LNCAP (cell line): Measurements from ENCODE around the gene TXNL1.

Experiments
- CTCF ChIP-seq: fragments of 450-650 bp; IDR thresholded peaks from 2 replicates; pipeline ENCODE4 v1.5.1; 2017; ENCODE audit warnings: mild to moderate bottlenecking

Gene TXNL1

GRCh38 chr18:56575819-56576663 lies 62.4 kb downstream of the TXNL1 start:
- peak; percentile 77 for TF ChIP-seq CTCF

GRCh38 chr18:56574861-56575260 lies 63.5 kb downstream of the TXNL1 start:
- TF ChIP-seq CTCF: no peak

GRCh38 chr18:56570978-56571377 lies 67.4 kb downstream of the TXNL1 start:
- TF ChIP-seq CTCF: no peak

- TF ChIP-seq CTCF: no peak
These were observed 69.0 kb downstream of the TXNL1 start for GRCh38 chr18:56569416-56569815.

GRCh38 chr18:56568986-56569385 lies 69.4 kb downstream of the TXNL1 start:
- TF ChIP-seq CTCF: no peak

- no peak for TF ChIP-seq CTCF
These were observed 72.6 kb downstream of the TXNL1 start for GRCh38 chr18:56565551-56566345.

GRCh38 chr18:56565046-56565445 lies 73.3 kb downstream of the TXNL1 start:
- no peak for TF ChIP-seq CTCF
